A673 (cell line): ENCODE data around the gene ZDHHC23.

Experiments used
- EZH2 ChIP-seq: fragments of 200-600 bp; sonication (generic); IDR thresholded peaks from 2 replicates; pipeline ENCODE4 v1.6.1; 2017; ENCODE audit warnings: borderline replicate concordance, low read depth, mild to moderate bottlenecking, mixed read lengths, antibody characterized with exemption, low read length; ENCODE audit not compliant: poor library complexity, severe bottlenecking
- TF ChIP-seq, protein P1 (sequence below): fragments of 300-800, 200-600 bp; sonication (generic); conservative IDR thresholded peaks from 2 replicates; pipeline ENCODE4 v1.5.1; 2017; ENCODE audit warnings: low read depth, mild to moderate bottlenecking, antibody characterized with exemption, low read length, moderate library complexity, mixed read lengths

- TF ChIP-seq, protein P1, sequence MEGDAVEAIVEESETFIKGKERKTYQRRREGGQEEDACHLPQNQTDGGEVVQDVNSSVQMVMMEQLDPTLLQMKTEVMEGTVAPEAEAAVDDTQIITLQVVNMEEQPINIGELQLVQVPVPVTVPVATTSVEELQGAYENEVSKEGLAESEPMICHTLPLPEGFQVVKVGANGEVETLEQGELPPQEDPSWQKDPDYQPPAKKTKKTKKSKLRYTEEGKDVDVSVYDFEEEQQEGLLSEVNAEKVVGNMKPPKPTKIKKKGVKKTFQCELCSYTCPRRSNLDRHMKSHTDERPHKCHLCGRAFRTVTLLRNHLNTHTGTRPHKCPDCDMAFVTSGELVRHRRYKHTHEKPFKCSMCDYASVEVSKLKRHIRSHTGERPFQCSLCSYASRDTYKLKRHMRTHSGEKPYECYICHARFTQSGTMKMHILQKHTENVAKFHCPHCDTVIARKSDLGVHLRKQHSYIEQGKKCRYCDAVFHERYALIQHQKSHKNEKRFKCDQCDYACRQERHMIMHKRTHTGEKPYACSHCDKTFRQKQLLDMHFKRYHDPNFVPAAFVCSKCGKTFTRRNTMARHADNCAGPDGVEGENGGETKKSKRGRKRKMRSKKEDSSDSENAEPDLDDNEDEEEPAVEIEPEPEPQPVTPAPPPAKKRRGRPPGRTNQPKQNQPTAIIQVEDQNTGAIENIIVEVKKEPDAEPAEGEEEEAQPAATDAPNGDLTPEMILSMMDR, result no peak
- no peak for TF ChIP-seq EZH2
Observed at GRCh38 chr3:113914646-113915045, 33.2 kb upstream of the ZDHHC23 start.
